Ectodermal cell (in vitro differentiated cells): Measurements from ENCODE around the gene LZTFL1.

Experiments used
- H3K27ac ChIP-seq: 2 replicates; pipeline ENCODE4 v1.7.0; 2013; ENCODE audit warnings: mild to moderate bottlenecking, low read depth, low read length; ENCODE audit not compliant: insufficient read depth, poor library complexity, severe bottlenecking
- H3K27me3 ChIP-seq: 2 replicates; pipeline ENCODE4 v1.7.0; 2013; ENCODE audit warnings: mild to moderate bottlenecking, low read length; ENCODE audit not compliant: insufficient read depth, control insufficient read depth, poor library complexity, severe bottlenecking
- H3K36me3 ChIP-seq: one replicate; pipeline ENCODE4 v1.7.0; 2013; ENCODE audit warnings: low read length; ENCODE audit not compliant: control insufficient read depth, insufficient read depth
- H3K4me1 ChIP-seq: one replicate; pipeline ENCODE4 v1.7.0; 2013; ENCODE audit warnings: low read length; ENCODE audit not compliant: control insufficient read depth, insufficient read depth
- H3K4me3 ChIP-seq: 2 replicates; pipeline ENCODE4 v1.7.0; 2013; ENCODE audit warnings: low read depth, low read length, control low read depth; ENCODE audit not compliant: insufficient read depth
- H3K9me3 ChIP-seq: 2 replicates; pipeline ENCODE4 v1.7.0; 2013; ENCODE audit warnings: mild to moderate bottlenecking, low read length, moderate library complexity; ENCODE audit not compliant: control insufficient read depth
- WGBS, 2 experiments: methylation state at CpG; one replicate each; pipeline ENCODE4 v1.1.7; 2013; ENCODE audit warnings: missing lambda C conversion rate in 2 of 2; 5-methylcytosine and 5-hydroxymethylcytosine counted together

The LZTFL1 gene

DNA sequence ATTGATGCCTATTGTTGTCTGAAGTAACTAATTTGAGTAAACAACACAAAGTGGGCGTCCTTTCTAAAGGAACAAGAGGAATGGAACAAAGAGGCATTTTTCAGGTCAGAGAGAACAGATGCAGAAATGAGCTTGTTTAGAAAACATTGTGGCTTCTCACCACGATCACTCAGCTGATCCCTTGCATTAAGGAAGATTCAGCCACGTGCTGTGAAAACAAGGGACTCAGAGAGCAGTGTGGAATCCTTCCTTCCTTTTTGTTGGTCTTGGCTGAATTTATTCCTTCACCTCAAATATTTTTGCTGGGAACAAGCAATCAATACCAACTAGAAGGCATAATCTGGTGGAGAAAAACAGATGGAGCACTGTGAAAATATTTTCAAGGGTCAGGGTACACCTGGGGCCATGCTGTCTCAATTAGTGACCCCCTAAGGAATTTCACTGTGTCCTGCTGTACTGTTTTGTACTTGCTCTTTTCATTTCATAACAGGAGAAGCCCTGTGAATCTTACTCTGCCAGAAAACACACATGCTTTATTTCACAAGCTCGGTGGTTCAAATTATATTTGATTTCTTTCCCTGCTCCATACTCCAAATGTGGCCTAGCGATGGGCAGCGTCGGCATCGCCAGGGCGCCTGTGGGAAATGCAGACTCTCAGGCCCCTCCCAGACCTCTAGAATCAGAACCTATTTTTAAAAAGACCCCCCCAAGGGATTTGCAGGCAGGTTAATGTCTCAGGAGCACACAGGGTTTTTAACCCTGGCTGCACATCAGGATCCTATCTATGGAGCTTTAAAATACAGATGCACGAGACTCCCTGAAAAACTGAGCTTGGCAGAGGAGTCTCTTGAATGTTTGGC lies 34.0 kb downstream of the LZTFL1 start:
- 87 to 90% methylated on average over 10 of the region's 10 CpGs for WGBS, 2 experiments
- no peak overlapping the region for H3K27ac ChIP-seq

DNA sequence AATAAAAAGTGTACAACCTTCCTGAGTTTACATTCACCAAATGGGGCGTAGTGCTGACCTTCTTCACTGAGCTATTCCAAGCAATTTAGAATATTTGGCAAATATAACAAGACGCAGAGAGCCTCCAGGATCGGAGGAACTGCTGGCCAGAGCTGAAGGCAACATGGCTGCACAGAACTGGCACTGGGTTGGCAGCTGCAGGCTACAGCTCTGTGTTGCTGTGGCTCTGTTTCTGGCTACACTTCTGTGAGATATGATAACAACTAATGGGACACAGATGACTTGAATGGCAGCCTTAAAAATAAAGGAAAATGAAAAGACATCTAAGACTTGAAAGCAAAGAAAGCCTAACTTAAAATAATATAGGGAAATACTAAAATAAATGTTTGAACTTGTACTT lies 34.8 kb downstream of the LZTFL1 start:
- 95 to 97% methylated on average over 3 of the region's 3 CpGs for WGBS, 2 experiments
- no peaks in the 10 kb centered on the region for H3K4me1 ChIP-seq
- no peaks in the 10 kb centered on the region for H3K27me3 ChIP-seq
- H3K27ac ChIP-seq: no peak overlapping the region
- no peaks in the 10 kb centered on the region for H3K36me3 ChIP-seq
- H3K4me3 ChIP-seq: no peak overlapping the region
- no peaks in the 10 kb centered on the region for H3K9me3 ChIP-seq

More for the DNA sequence above, 34.0 kb downstream of the LZTFL1 start:
- H3K4me1 ChIP-seq: no peaks in the 10 kb centered on the region
- H3K27me3 ChIP-seq: no peaks in the 10 kb centered on the region
- H3K9me3 ChIP-seq: no peaks in the 10 kb centered on the region
- H3K36me3 ChIP-seq: no peaks in the 10 kb centered on the region
- H3K4me3 ChIP-seq: no peak overlapping the region

- H3K4me3 ChIP-seq: no peak overlapping the region
- H3K36me3 ChIP-seq: no peaks in the 10 kb centered on the region
- WGBS, 2 experiments: 94 to 98% methylated on average over 3 of the region's 3 CpGs
- H3K27ac ChIP-seq: no peak overlapping the region
- H3K27me3 ChIP-seq: no peaks in the 10 kb centered on the region
- no peaks in the 10 kb centered on the region for H3K4me1 ChIP-seq
- no peaks in the 10 kb centered on the region for H3K9me3 ChIP-seq
Observed at GRCh38 chr3:45806072-45806471, 35.8 kb downstream of the LZTFL1 start.

DNA sequence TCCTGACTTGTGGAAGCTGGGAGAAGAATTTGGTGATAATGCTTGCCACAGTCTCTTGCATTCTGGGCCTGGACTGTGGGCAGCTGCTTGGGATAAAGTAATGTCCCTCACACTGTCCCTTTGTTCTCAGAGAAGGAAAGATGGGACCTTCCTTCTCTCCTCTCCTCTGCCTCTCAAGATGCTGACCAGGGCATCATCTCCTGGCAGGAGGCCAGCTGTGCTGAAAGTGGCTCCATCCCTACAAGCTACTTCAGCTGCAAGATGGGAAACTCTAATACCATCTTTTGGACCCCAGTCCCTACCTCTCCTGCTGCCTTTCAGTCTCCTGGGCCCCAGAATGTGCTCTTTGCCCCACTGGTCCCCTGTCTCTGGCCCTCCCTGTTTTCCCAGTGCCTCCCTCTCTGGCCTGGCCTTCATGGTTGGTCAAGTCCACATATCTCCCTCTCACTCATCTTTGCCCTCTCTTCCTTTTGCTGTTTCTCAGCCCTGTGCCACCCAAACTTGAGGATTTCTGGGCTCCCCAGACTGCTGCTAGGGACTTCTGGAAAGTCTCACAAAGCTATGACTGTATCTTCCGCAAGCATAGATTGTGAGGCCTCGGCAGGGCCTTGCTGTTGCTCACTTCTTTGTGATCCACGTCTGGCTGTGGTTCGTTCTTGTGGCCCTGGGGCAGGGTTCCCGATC lies 38.5 kb downstream of the LZTFL1 start:
- Histone ChIP-seq H3K9me3 (no peaks in the 10 kb centered on the region), H3K27me3 (peaks cover 12% of the 10 kb centered on the region), H3K36me3 (no peaks in the 10 kb centered on the region), H3K4me3 (no peak overlapping the region), H3K27ac (no peak overlapping the region), H3K4me1 (no peaks in the 10 kb centered on the region)
- WGBS, 2 experiments: 91 to 94% methylated on average over 5 of the region's 5 CpGs

DNA sequence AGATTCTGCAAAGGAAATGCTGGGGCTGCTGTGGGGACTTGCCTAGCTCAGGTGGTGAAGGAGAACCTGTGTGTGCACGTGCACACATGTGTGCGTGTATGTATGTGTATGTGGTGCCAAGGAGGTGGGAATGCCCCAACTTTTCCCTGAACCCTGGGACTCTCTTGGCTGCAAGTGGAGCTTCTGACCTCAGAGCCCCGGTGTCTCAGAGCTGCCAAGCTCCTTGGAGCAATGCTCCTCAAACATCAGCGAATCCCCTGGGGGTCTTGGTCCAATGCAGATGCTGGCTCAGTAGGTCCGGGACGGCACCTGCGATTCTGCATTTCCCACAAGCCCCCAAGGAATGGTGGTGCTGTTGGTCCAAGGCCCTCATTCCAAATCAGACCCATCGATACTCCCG lies 39.8 kb downstream of the LZTFL1 start:
- WGBS, 2 experiments: 92 to 93% methylated on average over 8 to 9 of the region's 9 CpGs

GRCh38 chr3:45800611-45801010 lies 41.3 kb downstream of the LZTFL1 start:
- Histone ChIP-seq H3K27me3 (peaks cover 40% of the 10 kb centered on the region), H3K9me3 (no peaks in the 10 kb centered on the region), H3K36me3 (no peaks in the 10 kb centered on the region), H3K4me3 (no peak overlapping the region), H3K27ac (no peak overlapping the region), H3K4me1 (peaks cover 4% of the 10 kb centered on the region)
- WGBS, 2 experiments: 85 to 89% methylated on average over 4 of the region's 4 CpGs

More for the DNA sequence above, 39.8 kb downstream of the LZTFL1 start:
- no peaks in the 10 kb centered on the region for H3K36me3 ChIP-seq
- no peaks in the 10 kb centered on the region for H3K4me1 ChIP-seq
- peaks cover 25% of the 10 kb centered on the region for H3K27me3 ChIP-seq
- H3K27ac ChIP-seq: no peak overlapping the region
- no peak overlapping the region for H3K4me3 ChIP-seq
- no peaks in the 10 kb centered on the region for H3K9me3 ChIP-seq

- Histone ChIP-seq H3K36me3 (no peaks in the 10 kb centered on the region), H3K4me1 (peaks cover 5% of the 10 kb centered on the region), H3K9me3 (no peaks in the 10 kb centered on the region), H3K4me3 (no peak overlapping the region), H3K27ac (no peak overlapping the region), H3K27me3 (peaks cover 50% of the 10 kb centered on the region)
- 93 to 98% methylated on average over 2 of the region's 2 CpGs for WGBS, 2 experiments
Observed at GRCh38 chr3:45799586-45799985, 42.3 kb downstream of the LZTFL1 start.

DNA sequence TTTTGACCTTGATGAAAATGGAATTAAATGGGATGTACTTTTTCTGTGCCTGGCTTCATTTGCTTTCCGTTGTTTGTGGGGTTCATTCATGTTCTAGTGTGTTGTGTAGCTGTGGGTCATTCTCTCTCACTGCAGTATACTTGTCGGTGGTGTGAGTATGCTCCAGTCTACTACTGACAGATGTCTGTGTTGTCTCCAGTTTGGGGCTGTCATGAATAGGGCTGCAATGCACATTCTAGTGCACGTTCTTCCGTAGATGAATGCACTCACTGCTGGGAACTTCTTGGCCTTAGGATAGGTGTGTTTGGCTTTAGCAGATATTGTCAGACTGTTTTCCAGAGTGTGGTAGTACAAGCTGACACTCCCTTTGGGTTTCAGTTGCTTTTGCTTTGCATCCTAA lies 43.9 kb downstream of the LZTFL1 start:
- Histone ChIP-seq H3K36me3 (no peaks in the 10 kb centered on the region), H3K4me3 (no peak overlapping the region), H3K27me3 (peaks cover 66% of the 10 kb centered on the region), H3K27ac (no peak overlapping the region), H3K9me3 (no peaks in the 10 kb centered on the region), H3K4me1 (peaks cover 5% of the 10 kb centered on the region)
- 88 to 90% methylated on average over 4 of the region's 4 CpGs for WGBS, 2 experiments

- H3K36me3 ChIP-seq: no peaks in the 10 kb centered on the region
- peaks cover 5% of the 10 kb centered on the region for H3K4me1 ChIP-seq
- H3K27me3 ChIP-seq: peaks cover 71% of the 10 kb centered on the region
- no peaks in the 10 kb centered on the region for H3K9me3 ChIP-seq
- no peak overlapping the region for H3K27ac ChIP-seq
- no peak overlapping the region for H3K4me3 ChIP-seq
- 69 to 73% methylated on average over 12 to 13 of the region's 13 CpGs for WGBS, 2 experiments
Observed at GRCh38 chr3:45796902-45797637, 44.8 kb downstream of the LZTFL1 start.
